Activated effector memory CD4-positive, alpha-beta T cell treated with anti-CD3 and anti-CD28 coated beads, Interleukin-2, amount 50 U/mL, for 16 hours (primary cell): Measurements from ENCODE around the gene KRT9.
"Not testable (repeated sequence)": the region's sequence is repeated elsewhere in the genome, so short reads cannot be mapped to it uniquely, and the experiment has no call there.

Source experiments
- DNase-seq: peaks from one replicate; pipeline ENCODE4 v3.0.0-alpha.2; 2020

The KRT9 gene

GRCh38 chr17:41571561-41572434, at the start of gene KRT9:
Gene KRT9 (minus strand): TSS chr17:41572059. CDS start chr17:41571992, 67 bp downstream.
- no peak for DNase-seq

GRCh38 chr17:41621435-41621817, 49.6 kb upstream of the KRT9 start:
- DNase-seq, result peak; percentile 55

GRCh38 chr17:41620583-41621434, 49.0 kb upstream of the KRT9 start:
- peak; percentile 46 for DNase-seq

GRCh38 chr17:41619927-41620582, 48.2 kb upstream of the KRT9 start:
- DNase-seq, result peak; percentile 27

DNA sequence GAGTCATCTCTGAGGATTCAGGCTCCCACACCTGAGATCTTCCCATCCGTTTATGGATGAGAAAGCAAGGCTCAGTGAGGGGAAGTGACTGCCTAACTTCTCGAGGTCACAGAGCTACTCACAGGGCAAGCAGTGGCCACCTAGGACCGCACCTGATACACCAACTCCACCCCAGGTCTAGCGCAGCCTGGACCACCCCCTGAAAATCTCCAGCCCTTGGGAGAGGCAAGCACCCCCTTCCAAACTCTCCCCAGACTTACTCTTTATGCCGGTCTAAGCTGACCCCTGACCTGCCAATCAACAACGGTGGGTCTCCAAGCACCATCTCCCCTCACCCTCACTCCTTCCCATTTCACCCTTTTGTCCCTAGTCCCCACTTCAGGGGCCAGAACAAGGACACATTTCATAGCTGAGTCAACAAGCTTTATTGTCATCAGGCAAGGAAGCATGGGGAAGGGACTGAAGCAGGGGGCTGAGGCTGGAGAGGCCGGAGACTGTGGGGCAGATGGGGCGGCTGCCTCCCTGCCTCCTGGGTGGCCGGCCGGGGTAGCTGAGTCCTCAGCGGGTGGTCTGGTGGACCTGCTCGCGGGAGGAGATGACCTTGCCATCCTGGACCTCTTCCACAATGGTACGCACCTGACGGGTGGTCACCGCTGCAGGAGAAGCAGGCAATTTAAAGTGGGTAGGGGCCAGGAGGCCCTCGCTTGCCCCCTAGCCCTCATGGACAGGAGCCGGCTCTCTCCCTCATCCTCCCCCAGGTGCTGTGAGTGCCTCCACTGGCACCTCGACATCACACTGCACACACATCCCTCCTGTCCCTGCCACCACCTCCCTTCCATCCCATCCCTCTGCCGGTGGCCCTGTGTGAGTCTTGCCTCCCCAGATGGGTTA, 47.4 kb upstream of the KRT9 start:
- peak; percentile 49 for DNase-seq

GRCh38 chr17:41618341-41619035, 46.6 kb upstream of the KRT9 start:
- DNase-seq, result peak; percentile 41

DNA sequence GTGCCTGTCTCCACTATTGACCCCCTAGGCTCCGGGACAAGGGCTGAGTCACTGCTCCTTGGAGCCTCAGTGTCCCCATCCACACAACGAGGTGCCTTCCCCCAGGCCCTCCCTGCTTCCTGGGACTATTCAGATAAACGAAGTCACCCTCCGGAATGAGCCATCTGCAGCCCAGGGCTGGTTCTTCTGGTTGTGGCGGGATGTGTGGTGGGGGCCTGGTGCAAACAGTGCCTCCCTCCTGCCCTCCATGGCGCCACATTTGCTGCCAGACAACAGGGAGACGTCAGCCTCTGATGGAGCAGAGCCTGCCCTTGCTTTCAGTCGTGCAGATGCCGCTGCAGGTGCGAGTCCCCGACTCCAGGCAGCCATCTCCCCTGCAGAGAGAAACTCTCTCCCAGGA, 45.8 kb upstream of the KRT9 start:
- peak; percentile 48 for DNase-seq

- no peak for DNase-seq
These were observed 45.3 kb upstream of the KRT9 start for GRCh38 chr17:41617136-41617535.

GRCh38 chr17:41616486-41616885, 44.6 kb upstream of the KRT9 start:
- DNase-seq, result not testable (repeated sequence)

DNA sequence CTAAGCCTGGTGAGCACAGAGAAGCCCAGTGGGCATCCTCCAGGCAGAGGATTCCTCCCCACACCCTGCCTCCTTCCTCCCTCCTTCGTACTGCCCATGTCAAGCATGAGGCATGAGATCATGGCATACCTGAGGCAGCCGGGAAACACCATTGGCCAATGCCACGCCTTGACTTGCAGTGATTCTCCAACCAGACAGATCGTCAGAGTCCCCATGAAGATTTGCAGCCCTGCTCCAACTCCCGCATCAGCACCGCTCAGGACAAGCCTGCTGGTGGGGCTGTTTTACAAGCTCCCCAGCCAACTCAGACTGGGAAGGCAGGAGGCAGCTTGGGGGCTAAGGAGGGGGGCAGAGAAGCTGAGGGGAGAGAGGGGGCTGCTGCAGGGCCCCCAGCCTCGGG, 43.6 kb upstream of the KRT9 start:
- peak; percentile 41 for DNase-seq

DNA sequence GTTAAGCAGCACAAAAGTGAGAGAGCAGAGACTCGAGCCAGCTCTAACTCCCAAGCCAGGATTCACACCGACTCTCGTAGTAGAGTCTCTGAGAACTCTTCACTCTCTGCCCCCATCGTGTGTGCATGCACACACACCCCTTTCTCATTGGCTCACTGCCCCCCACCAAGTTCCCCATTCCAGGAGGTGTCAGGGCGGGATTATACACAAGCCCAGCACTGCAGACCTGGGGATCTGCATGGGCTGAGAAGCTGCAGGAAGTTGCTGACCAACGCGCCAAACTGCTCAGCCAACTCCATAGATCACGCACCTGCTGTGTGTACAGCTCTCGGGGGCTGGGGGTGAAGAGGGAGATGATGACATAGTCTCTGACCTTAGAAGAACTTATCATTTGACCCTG, 42.9 kb upstream of the KRT9 start:
- DNase-seq, result peak; percentile 8

- DNase-seq, result peak; percentile 47
These were observed 42.2 kb upstream of the KRT9 start for GRCh38 chr17:41614098-41614497.

GRCh38 chr17:41613277-41614082, 41.6 kb upstream of the KRT9 start:
- DNase-seq, result peak; percentile 38

DNA sequence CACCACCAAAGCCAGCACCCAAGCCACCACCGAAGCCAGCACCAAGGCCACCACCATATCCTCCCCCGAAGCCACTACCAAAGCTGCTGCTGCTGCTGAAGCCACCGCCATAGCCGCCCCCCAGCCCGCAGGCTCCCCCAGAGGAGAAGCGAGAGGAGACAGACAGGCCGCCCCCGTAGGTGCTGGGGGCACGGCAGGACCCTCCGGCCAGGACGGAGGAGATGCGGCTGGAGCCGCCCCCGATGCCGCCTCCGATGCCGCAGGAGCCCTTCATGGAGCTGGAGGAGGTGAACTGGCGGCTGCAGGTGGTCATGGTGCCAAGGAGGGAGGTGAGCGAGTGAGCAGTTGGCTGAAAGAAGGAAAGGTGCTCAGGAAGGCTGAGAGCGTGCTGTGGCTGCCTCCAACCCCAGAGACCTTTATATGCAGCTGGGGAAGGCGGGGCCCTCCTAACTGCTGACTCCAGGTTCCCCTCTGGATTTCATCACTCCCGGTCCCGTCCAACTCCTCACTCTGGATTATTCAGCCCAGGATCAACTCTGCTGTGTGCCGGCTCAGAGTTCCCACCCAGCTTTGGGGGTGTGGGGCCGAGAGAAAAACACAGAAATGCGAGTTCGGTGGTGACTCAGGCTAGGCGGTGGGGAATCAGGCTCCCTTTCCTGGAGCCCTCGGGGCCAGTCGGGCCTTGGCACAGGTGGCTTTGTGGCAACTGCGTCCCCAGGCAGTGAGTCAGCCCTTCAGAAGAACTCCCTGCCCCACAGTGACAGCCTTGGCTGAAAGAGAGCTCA, 40.7 kb upstream of the KRT9 start, which contains the start of gene KRT16:
KRT16 (minus strand) TSS at position 392 of the 785 bp plus-strand sequence; CDS start at position 313, 79 bp downstream.
- DNase-seq, result peak; percentile 44

GRCh38 chr17:41610965-41611640, 39.2 kb upstream of the KRT9 start:
- peak; percentile 58 for DNase-seq

DNA sequence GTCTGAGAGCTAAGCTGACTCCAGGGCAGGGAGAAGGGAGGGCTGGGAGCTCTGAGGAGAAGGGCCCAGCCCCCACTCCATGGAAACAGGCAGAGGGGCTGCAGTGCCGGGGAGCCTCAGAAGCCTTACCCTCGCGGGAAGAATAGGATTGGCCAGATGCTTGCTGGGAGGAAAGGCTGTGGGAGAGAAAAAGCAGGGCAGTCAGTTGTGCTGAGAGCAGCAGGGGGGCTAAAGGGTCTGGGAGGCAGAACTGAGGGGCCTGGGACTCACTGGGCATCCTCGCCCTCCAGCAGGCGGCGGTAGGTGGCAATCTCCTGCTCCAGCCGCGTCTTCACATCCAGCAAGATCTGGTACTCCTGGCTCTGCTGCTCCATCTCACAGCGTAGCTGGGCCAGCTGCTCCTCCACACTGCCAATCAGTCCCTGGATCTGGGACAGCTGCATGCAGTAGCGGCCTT, 38.2 kb upstream of the KRT9 start:
- peak; percentile 50 for DNase-seq

- not testable (repeated sequence) for DNase-seq
These were observed 35.1 kb upstream of the KRT9 start for GRCh38 chr17:41606930-41607329.

GRCh38 chr17:41602524-41602923, 30.7 kb upstream of the KRT9 start:
- DNase-seq, result no peak

GRCh38 chr17:41600318-41600717, 28.5 kb upstream of the KRT9 start:
- peak; percentile 2 for DNase-seq
